GM19025 (cell line): ENCODE data around the gene VMP1.
"Not testable (repeated sequence)": the region's sequence is repeated elsewhere in the genome, so short reads cannot be mapped to it uniquely, and the experiment has no call there.

ENCODE experiments used
- ATAC-seq: cut with Tn5 transposase; IDR thresholded peaks from one replicate; pipeline ENCODE4 v1.9.1; 2021; ENCODE audit warnings: mild to moderate bottlenecking, low read depth, moderate library complexity; ENCODE audit not compliant: unreplicated experiment

The VMP1 gene

GRCh38 chr17:59752922-59753321, 45.5 kb downstream of the VMP1 start:
- ATAC-seq, result no peak

- no peak for ATAC-seq
These were observed 46.3 kb downstream of the VMP1 start for GRCh38 chr17:59753522-59754467.

GRCh38 chr17:59754552-59754951, 47.1 kb downstream of the VMP1 start:
- no peak for ATAC-seq

- ATAC-seq, result not testable (repeated sequence)
These were observed 47.6 kb downstream of the VMP1 start for GRCh38 chr17:59755069-59755468.

- no peak for ATAC-seq
These were observed 48.9 kb downstream of the VMP1 start for GRCh38 chr17:59756236-59756818.

GRCh38 chr17:59757043-59757442, 49.6 kb downstream of the VMP1 start:
- ATAC-seq, result no peak

GRCh38 chr17:59757470-59757869, 50.0 kb downstream of the VMP1 start:
- no peak for ATAC-seq

GRCh38 chr17:59757881-59758385, 50.5 kb downstream of the VMP1 start:
- no peak for ATAC-seq

GRCh38 chr17:59758998-59759651, 51.7 kb downstream of the VMP1 start:
- not testable (repeated sequence) for ATAC-seq

GRCh38 chr17:59760160-59760559, 52.7 kb downstream of the VMP1 start:
- ATAC-seq, result no peak

- ATAC-seq, result no peak
These were observed 54.1 kb downstream of the VMP1 start for GRCh38 chr17:59761385-59762048.

- ATAC-seq, result no peak
These were observed 54.8 kb downstream of the VMP1 start for GRCh38 chr17:59762049-59762823.

GRCh38 chr17:59762824-59763374, 55.4 kb downstream of the VMP1 start:
- no peak for ATAC-seq

GRCh38 chr17:59763861-59764260, 56.4 kb downstream of the VMP1 start:
- ATAC-seq, result no peak

GRCh38 chr17:59764292-59764741, 56.9 kb downstream of the VMP1 start:
- ATAC-seq, result no peak

GRCh38 chr17:59765038-59765437, 57.6 kb downstream of the VMP1 start:
- no peak for ATAC-seq

GRCh38 chr17:59766491-59766890, 59.0 kb downstream of the VMP1 start:
- ATAC-seq, result no peak

- ATAC-seq, result no peak
These were observed 59.7 kb downstream of the VMP1 start for GRCh38 chr17:59767176-59767575.

- ATAC-seq, result no peak
These were observed 62.4 kb downstream of the VMP1 start for GRCh38 chr17:59769887-59770286.
